ENCODE measurements around the gene KDM2B.

DNA sequence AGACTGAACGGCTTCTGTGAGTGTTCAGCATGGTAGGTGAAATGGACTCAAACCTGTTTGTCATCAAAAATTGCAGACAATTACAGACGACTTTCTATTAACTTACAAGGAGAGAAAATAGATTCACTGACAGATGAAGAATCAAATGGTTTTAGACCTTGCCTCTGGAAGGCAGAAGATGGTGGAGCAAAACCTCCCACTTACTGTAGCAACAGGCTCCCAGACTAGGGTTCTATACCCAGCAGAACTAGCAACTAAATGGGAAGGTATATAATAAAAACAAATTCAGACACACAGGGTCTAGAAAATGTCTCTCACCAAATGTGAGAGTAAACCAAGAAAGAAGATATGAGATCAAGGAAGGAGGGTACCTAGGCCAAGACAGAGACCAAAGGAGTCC, 144.1 kb downstream of the KDM2B start:
- TF ChIP-seq, protein P1, sequence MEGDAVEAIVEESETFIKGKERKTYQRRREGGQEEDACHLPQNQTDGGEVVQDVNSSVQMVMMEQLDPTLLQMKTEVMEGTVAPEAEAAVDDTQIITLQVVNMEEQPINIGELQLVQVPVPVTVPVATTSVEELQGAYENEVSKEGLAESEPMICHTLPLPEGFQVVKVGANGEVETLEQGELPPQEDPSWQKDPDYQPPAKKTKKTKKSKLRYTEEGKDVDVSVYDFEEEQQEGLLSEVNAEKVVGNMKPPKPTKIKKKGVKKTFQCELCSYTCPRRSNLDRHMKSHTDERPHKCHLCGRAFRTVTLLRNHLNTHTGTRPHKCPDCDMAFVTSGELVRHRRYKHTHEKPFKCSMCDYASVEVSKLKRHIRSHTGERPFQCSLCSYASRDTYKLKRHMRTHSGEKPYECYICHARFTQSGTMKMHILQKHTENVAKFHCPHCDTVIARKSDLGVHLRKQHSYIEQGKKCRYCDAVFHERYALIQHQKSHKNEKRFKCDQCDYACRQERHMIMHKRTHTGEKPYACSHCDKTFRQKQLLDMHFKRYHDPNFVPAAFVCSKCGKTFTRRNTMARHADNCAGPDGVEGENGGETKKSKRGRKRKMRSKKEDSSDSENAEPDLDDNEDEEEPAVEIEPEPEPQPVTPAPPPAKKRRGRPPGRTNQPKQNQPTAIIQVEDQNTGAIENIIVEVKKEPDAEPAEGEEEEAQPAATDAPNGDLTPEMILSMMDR (IDR thresholded peaks at IDR 0.05): no peak
- TF ChIP-seq TEAD4 (IDR thresholded peaks at IDR 0.05; ENCODE audit: borderline replicate concordance, insufficient read depth): no peak
- no peak for TF ChIP-seq RFX5 (IDR thresholded peaks at IDR 0.05; ENCODE audit: low read length)
- TF ChIP-seq ELF1 (IDR thresholded peaks at IDR 0.05): no peak
- no peak for TF ChIP-seq POLR2AphosphoS5 (IDR thresholded peaks at IDR 0.05; ENCODE audit: low read depth, low read length)

Measured in SK-N-SH (cell line).